ENCODE results near the gene AAR2.

The AAR2 gene

GRCh38 chr20:36235892-36236785, at the start of gene AAR2:
Gene AAR2 (plus strand): TSS chr20:36236478. CDS start chr20:36239869, 3,391 bp downstream.
- DNase-seq: peak; percentile 59 to 92

DNA sequence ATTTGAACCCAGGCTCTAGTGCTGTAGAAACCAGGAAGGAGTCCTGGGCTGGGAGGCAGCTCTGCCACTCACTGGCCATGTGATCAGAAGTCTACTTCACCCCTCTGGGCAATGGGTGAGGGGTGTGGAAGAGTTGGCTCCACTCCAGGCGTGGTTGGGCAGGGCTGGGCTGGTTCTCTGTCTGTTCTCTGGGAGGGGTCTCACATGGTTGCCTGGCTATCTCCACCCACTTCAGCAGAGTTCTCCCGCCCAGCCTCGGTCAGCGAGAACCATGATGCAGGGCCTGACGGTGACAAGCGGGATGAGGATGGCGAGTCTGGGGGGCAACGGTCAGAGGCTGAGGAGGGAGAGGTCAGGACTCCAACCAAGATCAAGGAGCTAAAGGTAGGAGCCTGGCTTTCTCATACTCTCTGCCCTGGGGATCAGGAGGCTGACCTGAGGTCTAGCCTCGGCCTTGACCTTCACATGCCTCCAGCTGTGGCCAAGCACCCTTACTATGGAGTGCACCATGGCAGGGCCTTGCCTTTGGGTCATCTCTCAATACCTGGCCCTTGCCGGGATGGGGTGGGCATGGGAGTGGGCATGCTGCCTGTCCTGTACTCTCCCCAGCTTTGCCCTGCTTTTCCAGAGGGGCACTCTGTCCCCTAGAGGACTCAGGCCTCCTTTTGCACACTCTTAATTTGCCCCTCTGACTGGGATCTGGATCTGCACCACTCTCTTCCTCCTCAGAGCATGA, 42.1 kb upstream of the AAR2 start:
- DNase-seq: no peak

DNA sequence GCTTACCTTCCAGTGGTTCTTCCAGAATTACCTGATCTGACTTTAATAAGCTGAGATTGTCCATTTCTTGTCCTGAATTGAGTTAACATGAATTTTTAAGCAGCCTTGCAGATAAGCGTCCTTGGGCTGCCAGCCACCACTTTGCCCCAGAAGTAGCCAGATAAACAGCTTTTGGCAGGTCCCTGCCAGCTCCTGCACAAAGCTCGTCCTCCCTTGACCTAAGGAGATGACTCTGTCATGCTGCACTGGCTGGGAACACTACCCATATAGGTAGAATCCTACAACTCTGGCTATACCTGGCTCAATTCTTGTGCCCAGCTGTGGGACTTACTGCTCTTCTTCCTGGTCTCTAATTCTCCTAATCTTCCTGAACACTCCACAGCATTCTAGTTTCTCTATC, 39.6 kb upstream of the AAR2 start:
- DNase-seq: no peak

- DNase-seq: no peak
These were observed 39.0 kb upstream of the AAR2 start for GRCh38 chr20:36197271-36197670.

DNA sequence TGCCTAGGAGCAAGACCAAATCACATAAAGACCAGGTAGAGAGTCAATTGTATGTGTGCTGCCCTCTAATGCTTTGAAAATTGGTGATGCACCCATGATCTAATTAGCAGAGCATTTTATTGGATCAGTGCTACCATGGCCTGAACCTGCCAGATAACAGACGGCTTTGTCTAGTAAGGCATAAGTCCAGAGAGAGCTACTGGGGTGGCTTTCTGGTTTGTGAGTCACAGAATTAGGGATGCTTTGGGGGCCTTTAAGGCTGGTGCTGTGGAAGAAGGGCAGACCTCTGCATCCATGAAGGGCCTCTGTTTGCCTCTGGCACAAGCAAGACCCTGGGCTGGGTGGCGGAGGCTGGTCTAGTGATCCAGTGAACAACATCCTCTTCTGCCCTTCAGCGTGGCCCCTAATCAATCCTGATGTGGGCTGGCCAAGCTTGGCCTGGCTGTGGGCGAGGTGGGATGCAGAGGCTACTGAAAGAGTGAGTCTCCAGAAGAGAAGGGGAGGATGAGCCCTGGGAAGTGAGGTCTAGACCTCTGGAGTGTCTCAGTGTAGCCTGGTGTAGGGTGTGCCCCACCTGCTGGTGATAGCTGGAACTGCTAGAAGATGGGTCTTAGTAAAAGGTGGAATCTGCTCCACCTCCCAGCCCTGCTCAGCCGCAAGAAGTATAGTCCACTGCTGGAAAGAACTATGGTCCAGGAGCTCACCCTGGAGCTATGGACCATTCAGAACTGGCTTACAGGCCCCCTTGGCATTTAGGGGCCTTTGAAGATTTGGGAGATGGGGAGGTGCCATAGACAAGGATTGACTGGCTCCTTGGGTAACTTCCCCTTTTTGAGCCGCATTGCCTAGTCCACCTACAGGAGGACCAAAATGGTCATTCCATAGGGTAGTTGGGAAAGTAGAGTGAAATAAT, 36.7 kb upstream of the AAR2 start:
- peak; percentile 73 to 92 for DNase-seq

DNA sequence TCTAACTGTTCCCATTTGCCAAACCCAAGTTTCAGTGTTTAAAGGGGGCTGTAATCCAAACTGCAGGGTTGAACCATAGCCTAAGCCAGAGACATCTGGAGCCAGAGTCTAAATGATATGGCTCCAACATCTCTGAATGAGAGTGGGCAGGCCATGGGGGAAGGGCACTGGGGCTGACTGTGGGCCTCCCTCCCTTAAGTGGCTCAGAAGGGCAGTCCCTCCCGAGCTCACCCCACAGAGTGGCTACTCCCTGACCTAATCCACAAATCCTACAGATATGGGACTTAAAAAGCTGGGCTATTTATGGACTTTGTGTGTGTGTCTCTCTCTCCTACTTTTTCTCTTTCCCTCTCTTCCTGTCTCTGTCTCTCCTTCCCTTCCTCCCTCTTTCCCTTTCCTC, 35.8 kb upstream of the AAR2 start:
- no peak for DNase-seq

DNA sequence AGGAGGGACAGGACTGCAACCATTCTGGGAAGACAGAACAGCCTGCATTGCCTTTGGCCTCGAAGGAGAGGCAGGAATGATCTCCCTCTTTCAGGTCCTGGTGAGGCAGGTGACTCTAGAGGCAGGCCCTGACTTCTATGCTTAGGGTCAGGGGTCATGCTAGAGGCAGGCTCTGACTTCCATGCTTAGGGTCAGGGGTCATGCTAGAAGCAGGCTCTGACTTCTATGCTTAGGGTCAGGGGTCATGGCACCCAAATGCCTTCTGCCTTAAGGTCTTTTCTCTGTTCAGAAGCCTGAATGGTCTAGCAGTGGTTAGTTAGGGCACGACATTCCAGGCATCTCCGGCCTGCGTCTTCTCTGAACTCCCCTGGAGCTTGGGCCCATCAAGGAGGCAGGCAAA, 35.1 kb upstream of the AAR2 start:
- no peak for DNase-seq

DNA sequence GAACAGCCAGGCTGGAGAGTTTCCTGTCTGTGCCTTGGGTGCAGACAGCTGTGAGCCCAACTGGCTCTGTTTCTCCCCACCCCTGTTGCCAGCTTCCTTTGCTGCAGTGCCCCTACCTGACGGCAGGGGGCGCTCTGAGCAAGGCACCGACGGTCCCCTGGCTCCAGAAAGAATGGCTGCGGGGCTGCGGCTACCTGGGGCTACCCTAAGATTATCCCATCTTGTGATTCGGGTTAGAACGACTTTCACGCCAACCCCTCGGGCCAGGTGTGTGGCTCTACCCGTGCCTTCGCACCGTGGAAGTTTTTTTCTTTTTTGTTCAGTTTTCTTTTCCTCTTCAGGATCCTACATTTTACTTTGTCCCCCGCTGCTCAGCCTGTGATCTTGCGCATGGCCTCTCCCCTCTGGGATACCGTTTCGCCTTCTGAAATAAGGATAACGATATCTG, 33.4 kb upstream of the AAR2 start:
- peak; percentile 24 to 75 for DNase-seq

GRCh38 chr20:36203861-36204260, 32.4 kb upstream of the AAR2 start:
- DNase-seq: no peak

GRCh38 chr20:36205026-36205425, 31.3 kb upstream of the AAR2 start:
- no peak for DNase-seq

DNA sequence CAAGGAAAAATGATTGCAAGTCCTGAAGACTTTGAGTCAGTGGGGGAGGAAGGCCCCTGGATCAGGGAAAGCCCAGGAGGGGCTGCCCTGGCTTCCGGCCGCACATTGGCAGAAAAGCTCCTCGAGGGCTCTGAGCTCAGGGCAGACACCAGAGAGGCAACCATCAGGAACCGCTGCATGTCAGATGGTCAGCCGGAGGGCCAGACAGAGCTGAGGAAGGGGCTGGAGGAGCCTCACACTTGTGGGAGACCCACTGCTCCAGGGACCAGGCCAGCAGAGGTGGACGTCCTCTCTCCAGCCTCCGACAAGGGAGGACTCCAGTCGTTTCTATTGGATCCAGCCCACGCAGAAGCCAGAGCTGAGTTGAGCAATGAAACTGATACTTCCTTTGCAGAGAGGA, 30.2 kb upstream of the AAR2 start:
- DNase-seq: no peak

- DNase-seq: no peak
These were observed 29.6 kb upstream of the AAR2 start for GRCh38 chr20:36206641-36207040.

DNA sequence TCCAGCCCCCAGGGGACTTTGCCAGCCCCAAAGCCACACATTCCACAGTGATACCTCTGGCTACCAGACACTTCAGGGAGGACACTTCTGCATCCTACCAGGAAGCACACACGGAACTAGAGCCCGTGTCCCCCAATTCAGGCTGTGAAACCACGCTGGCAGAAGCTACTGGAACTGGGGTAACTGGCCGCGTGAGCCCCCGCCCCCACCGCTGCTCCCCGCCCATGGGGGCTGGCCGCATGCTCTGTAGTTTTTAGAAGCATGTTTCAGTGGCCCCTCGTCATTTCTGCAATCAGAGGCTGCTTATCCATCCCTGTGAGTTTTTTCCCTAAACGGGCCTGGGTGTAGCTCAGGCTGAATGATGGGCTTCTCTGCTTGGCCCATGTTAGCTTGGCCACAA, 28.7 kb upstream of the AAR2 start:
- no peak for DNase-seq

DNA sequence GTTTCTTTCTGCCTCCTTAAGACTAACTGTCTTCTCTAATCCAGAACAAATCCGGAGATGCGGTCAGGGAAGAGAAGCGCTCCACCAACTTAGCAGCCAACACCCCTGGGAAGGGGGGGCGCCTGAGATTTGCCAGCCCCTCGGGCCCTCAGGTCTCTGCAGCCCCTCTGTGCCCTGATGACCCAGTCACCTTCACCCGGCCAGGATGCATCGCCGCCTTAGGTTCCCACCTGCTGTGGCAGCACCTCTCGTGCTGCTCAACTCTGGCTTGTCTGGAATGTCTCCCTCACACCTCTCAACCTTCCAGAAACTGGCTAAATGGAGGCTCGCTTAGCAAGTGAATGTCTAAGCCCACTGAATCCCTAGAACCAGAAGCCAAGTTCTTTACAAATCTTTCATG, 28.0 kb upstream of the AAR2 start:
- DNase-seq: no peak

GRCh38 chr20:36210436-36211021, 25.7 kb upstream of the AAR2 start:
- peak in 1 of 2 experiments; percentile 27 for DNase-seq

DNA sequence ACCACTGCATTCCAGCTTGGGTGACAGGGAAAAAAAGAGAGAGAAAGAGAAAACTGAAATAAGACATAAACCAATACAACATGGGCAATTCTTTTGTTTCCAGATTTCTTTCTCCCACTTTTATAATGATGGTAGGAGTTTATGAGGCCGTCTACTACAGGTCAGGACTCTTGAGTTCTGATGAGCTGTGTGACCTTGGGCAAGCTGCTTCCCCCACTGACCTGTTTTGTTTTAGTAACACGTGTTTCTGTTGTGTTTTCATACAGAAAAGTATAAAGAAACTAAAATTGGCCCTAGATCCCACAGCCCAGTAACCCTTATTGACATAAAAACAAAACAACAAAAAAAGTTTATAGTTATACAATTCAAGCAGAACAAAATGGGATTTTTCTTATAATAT, 22.9 kb upstream of the AAR2 start:
- DNase-seq: no peak

DNA sequence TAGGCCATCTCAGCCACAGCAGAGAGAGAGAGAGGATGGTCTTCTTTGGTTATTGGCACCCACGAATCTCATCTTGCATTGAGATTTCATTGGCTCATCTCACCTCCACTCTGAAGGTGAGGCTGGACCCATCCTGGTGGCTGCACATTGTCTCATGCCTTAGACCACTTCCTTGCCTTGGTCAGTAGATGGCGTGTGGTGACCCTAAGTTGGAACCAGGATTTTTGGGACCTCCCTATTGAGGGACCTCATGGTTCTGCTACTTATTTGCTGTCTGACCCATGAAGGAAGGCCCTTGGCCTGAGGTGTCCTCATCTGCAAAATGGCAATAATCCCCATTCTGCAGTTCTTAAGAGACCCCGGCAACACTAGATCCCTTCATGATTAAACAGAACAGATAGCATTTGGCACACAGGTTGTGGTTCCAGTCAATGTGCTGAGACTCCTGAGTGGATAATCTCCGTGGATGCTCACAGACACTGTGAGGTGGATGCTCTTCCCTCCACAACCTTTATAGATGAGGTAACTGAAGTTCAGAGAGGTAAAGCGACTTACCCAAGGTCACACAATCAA, 21.5 kb upstream of the AAR2 start:
- DNase-seq: peak in 1 of 2 experiments; percentile 70

GRCh38 chr20:36215778-36216177, 20.5 kb upstream of the AAR2 start:
- DNase-seq: no peak

GRCh38 chr20:36216314-36217025, 19.8 kb upstream of the AAR2 start:
- no peak for DNase-seq

GRCh38 chr20:36217226-36217625, 19.1 kb upstream of the AAR2 start:
- peak in 1 of 2 experiments; percentile 37 for DNase-seq

DNA sequence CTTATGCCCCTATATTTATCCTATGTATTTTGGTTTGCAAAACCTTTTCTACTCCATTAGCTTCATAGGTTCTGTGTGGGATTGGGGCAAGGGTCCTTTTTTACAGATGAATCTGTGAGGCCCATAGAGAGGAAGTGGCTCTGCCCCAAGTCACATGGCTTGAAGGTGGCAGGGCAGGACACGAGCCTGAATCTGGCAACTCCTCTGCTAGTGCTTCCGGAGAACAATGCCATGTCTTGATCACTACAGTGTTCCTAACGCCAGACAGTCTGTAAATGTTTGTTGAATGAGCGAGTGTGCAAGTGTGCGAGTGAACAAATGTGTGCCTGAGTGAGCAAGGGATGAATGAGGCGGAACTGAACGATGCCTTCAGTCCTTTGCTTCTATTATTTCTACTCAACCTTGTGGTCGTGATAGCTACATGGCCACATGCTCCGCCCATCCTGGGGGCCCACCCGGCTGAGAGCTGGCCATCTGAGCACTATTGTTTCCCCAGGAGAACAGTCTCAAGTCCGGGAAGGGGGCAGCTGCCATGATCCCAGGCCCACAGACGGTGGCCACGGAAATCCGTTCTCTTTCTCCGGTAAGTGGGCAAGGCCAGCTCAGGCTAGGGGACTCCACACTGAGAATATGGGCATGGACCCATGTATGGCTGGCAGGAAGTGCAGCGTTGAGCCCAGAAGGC, 17.8 kb upstream of the AAR2 start:
- DNase-seq: no peak

Measured in NCI-H526 (cell line).